Testis (tissue), 2 donors: ENCODE data around the gene PCSK4.

Experiments used
- CTCF ChIP-seq, 3 experiments: fragments of 450-650 bp in 2 of 3; fragments of 200-600 bp in 1 of 3; sonication (generic) in 1 of 3; IDR thresholded peaks; one replicate each; pipeline ENCODE4 v1.5.1; 2016 to 2019; ENCODE audit warnings: antibody characterized with exemption in 3 of 3, mild to moderate bottlenecking in 2 of 3, moderate library complexity in 1 of 3
- POLR2A ChIP-seq: fragments of 450-650 bp; IDR thresholded peaks from one replicate; pipeline ENCODE4 v1.6.1; 2017; ENCODE audit warnings: antibody characterized with exemption, mild to moderate bottlenecking, moderate library complexity

GRCh38 chr19:1488282-1488601 lies 1.9 kb downstream of the PCSK4 start:
- TF ChIP-seq POLR2A (no peak), CTCF (IDR thresholded peaks at IDR 0.05) (no peak)
